Myocyte (in vitro differentiated cells): ENCODE measurements around the gene TMEM91. TPM values are rescaled to one million over a fixed set of nuclear protein-coding genes. Genes with fewer than 3 reads are reported as not detected.
A peak's percentile ranks its signal among the peaks of the same experiment; 100 is the strongest.

Experiments
- DNase-seq: peaks from one replicate; pipeline ENCODE4 v3.0.0-alpha.2; 2012; ENCODE audit warnings: low read depth
- total RNA-seq: library from RNA; depleted of rRNA; stranded (reverse); fragments of >200 nt; gene quantifications from 2 replicates; pipeline ENCODE4 v1.2.3, GENCODE V29; 2014

Gene TMEM91
- total RNA-seq, 1 donor from 2014 or later, result 0.59 TPM

DNA sequence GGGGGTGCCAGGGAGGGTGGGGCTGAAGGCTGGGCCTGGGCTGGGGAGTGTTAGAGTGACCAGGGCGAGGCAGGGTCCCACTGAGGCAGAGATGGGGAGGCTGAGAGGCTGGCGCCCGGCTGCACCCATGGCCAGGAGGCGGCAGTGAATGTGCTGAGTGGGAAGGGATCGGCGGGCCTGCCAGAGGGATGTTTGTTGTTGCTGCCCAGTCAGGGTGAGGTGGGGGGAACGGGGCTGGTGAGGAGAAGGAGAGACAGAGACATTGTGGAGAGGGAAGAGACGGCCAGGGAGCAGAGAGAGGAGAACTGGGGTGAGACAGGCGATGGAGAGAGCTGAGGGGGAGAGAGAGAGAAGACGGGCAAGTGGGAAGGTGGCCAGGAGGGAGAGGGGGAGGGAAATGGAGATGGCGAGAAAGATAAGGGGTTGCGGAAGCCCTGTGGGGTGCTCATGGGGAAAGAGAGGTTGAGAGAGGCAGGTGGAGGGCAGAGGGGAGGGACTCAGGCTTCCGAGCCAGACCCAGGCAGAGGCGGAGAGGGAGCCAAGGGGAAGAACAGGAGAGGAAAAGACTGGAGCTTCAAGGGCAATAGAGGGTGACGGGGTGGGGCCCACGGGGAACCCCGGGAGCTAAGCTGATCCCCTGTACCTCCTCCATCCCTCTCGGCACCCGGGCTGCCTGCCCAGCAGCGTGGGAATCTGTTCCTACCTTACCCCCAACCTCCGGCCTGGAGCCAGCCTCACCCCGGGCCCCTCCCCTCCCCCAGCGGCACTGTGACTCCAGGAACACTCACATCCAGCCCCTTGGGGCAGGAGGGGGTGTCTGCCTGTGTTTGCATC, 51.5 kb downstream of the TMEM91 start:
- no peak for DNase-seq

DNA sequence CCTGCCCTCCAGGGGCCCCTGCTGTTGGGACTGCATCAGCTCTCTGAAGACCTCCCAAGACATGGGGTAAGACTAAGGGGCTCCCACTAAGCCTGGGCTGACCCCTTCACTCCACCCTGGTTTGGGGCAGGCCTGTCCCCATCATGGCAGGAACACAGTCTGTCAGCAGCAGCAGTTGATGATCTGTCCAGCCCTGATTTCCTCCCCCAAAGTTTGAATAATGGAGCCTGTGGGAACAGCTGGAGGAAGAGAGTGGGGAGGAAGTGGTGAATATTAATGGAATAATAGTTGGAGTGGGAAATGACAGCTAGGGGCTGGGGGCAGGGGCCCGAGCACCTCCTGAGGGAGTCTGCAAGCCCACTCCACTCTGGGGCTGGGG, 52.1 kb downstream of the TMEM91 start:
- peak; percentile 16 for DNase-seq

GRCh38 chr19:41430922-41431321, 54.6 kb downstream of the TMEM91 start:
- peak; percentile 92 for DNase-seq

DNA sequence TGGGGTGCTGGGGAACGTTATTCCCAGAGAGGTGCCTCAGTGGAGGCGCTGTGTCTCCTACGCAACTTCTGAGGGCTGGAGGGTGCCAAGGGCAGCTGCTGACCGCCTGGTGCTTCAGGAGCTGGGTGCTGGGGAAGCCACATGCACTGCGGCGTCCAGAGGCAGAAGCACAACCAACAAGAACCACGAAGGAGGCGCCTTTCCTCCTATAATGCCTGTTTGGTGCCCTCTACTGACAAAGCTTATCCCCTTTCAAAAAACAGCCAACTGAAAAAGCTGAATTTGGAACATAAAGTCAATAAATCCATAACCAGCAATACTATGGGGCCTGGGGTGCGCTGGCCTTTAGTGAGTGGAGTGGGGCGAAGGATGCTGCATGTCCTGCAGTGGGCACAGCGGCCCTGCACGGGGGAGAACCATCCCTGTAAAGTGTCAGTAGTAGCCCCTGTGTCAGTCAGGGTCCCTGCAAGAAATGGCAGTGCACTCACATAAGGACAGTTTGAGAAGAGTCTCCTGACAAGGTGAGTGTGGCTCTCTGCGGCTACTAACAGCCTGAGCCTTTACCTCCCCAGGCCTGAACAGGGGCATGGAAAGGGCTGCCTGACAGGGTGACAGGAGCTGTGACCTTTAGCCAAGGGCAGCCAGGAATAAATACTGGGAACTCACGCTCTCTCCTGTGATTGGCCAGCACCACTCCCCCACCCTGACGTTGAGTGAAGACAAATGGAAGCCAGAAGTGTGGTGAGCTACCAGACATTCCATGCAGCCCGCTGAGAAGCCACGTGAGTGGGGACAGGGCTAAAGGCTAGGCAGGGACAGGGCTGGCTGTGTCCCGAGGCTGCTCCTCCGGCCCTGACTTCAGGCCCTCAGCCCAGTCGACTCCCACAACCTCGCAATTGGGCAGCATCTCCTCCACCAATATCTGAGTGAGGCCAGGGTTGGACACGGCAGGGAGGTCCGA, 55.4 kb downstream of the TMEM91 start:
- DNase-seq, result peak; percentile 93

DNA sequence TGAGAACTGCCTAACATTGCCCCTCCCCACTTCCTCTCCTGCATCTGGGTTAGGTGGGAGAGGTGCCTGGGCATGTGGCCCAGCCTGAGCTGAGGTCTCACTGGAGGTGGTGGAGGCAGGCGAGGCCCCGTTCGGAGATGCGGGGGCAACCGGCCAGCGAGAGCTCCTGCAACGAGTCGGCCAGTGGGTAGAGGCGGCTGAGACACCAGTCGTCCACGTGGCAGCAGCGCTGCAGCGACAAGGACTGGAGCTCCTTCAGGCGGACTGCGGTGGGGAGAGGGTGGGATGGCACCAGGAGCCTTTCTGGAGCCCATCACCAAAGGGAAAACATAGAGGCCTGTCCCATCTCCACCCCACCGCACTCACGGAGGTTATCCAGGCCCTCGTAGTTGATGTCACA, 56.8 kb downstream of the TMEM91 start:
- no peak for DNase-seq

Other genes with a start within 250 kb of the TMEM91 start
- not detected in 2 replicates for gene CYP2S1, start 183.3 kb upstream of the TMEM91 start, total RNA-seq
- gene AXL, start 157.3 kb upstream of the TMEM91 start, total RNA-seq, result 24.8 and 27.0 TPM in 2 replicates
- 78.6 and 81.4 TPM in 2 replicates for gene HNRNPUL1, start 112.2 kb upstream of the TMEM91 start, total RNA-seq
- 16.0 and 17.4 TPM in 2 replicates for gene CCDC97, start 66.4 kb upstream of the TMEM91 start, total RNA-seq
- 12.3 and 17.1 TPM in 2 replicates for gene TGFB1, start 22.6 kb upstream of the TMEM91 start, total RNA-seq
- 3.5 and 5.0 TPM in 2 replicates for gene B9D2, start 12.4 kb upstream of the TMEM91 start, total RNA-seq
- gene EXOSC5, start 20.8 kb downstream of the TMEM91 start, total RNA-seq, result 22.2 and 35.4 TPM in 2 replicates
- gene BCKDHA, start 21.3 kb downstream of the TMEM91 start, total RNA-seq, result 53.4 and 77.7 TPM in 2 replicates
- gene B3GNT8, start 50.8 kb downstream of the TMEM91 start, total RNA-seq, result not detected in 2 replicates
- gene DMAC2, start 63.4 kb downstream of the TMEM91 start, total RNA-seq, result 36.2 and 43.2 TPM in 2 replicates
- not detected in 2 replicates for gene ERICH4, start 66.6 kb downstream of the TMEM91 start, total RNA-seq
- not detected in 2 replicates for gene CEACAM21, start 199.6 kb downstream of the TMEM91 start, total RNA-seq